Endodermal cell (in vitro differentiated cells): ENCODE results near the gene TRPV5. TPM values are rescaled to one million over a fixed set of nuclear protein-coding genes. Genes with fewer than 3 reads are reported as not detected.

Experiments used
- DNase-seq: peaks from one replicate; pipeline ENCODE4 v3.0.0-alpha.2; 2017
- H3K27ac ChIP-seq: 2 replicates; pipeline ENCODE4 v1.5.1; 2013; ENCODE audit warnings: mild to moderate bottlenecking, low read depth, low read length, moderate library complexity
- H3K27me3 ChIP-seq: 2 replicates; pipeline ENCODE4 v1.6.1; 2013; ENCODE audit warnings: mild to moderate bottlenecking, low read length, moderate library complexity; ENCODE audit not compliant: insufficient read depth, control insufficient read depth, poor library complexity, severe bottlenecking
- H3K36me3 ChIP-seq: 2 replicates; pipeline ENCODE4 v1.7.0; 2013; ENCODE audit warnings: mild to moderate bottlenecking, low read length, moderate library complexity; ENCODE audit not compliant: control insufficient read depth, insufficient read depth
- H3K4me1 ChIP-seq: one replicate; pipeline ENCODE4 v1.7.0; 2013; ENCODE audit warnings: low read length; ENCODE audit not compliant: control insufficient read depth, insufficient read depth
- H3K4me3 ChIP-seq: 2 replicates; pipeline ENCODE4 v1.5.1; 2013; ENCODE audit warnings: mild to moderate bottlenecking, low read length, moderate library complexity
- H3K9ac ChIP-seq: 2 replicates; pipeline ENCODE4 v1.6.1; 2013; ENCODE audit warnings: mild to moderate bottlenecking, low read length, moderate library complexity; ENCODE audit not compliant: poor library complexity, severe bottlenecking; ENCODE audit errors: extremely low read depth
- H3K9me3 ChIP-seq: 2 replicates; pipeline ENCODE4 v1.6.1; 2013; ENCODE audit warnings: mild to moderate bottlenecking, low read length, moderate library complexity; ENCODE audit not compliant: control insufficient read depth
- H3K27ac Mint-ChIP-seq: 2 replicates; pipeline ENCODE4 v1.8.0; 2020; ENCODE audit warnings: mixed read lengths
- H3K27me3 Mint-ChIP-seq: 2 replicates; pipeline ENCODE4 v1.8.0; 2021; ENCODE audit warnings: mild to moderate bottlenecking, mixed read lengths; ENCODE audit not compliant: insufficient read depth
- H3K36me3 Mint-ChIP-seq: 2 replicates; pipeline ENCODE4 v1.8.0; 2020; ENCODE audit warnings: low read depth, mixed read lengths
- H3K4me1 Mint-ChIP-seq: 2 replicates; pipeline ENCODE4 v1.8.0; 2020; ENCODE audit warnings: mixed read lengths
- H3K4me3 Mint-ChIP-seq: 2 replicates; pipeline ENCODE4 v1.8.0; 2020; ENCODE audit warnings: mild to moderate bottlenecking, moderate library complexity, mixed read lengths
- H3K9me3 Mint-ChIP-seq: 2 replicates; pipeline ENCODE4 v1.8.0; 2020; ENCODE audit warnings: mild to moderate bottlenecking, mixed read lengths
- CTCF ChIP-seq: fragments of 200-600 bp; sonication (generic); conservative IDR thresholded peaks from 2 replicates; pipeline ENCODE4 v1.5.0; 2021; ENCODE audit warnings: antibody characterized with exemption, mild to moderate bottlenecking
- WGBS, 2 experiments: methylation state at CpG; one replicate each; pipeline versions ENCODE4 v1.1.5 to v1.1.7; 2013; ENCODE audit warnings: missing lambda C conversion rate in 2 of 2, mixed read lengths in 1 of 2; ENCODE audit not compliant: insufficient coverage in 1 of 2, insufficient read length in 1 of 2; 5-methylcytosine and 5-hydroxymethylcytosine counted together
- total RNA-seq, 2 donors: library from RNA; stranded (reverse); fragmentation: NEBNext Ultra II Directional in 1 of 2; extraction: Animal tissue kit (Norgen Biotek cat#: 25700) in 1 of 2; gene quantifications; 2 replicates in 1 of 2; 3 replicates in 1 of 2; pipeline ENCODE4 v1.2.1, GENCODE V29; 2021

TRPV5 gene
- total RNA-seq, 2 donors from 2014 or later: 0.15 to 0.22 TPM

- Mint-ChIP-seq H3K36me3 (peaks cover 54% of the 10 kb centered on the region), H3K9me3 (no peaks in the 10 kb centered on the region), H3K4me1 (peaks cover under 1% of the 10 kb centered on the region), H3K27ac (no peak overlapping the region), H3K4me3 (no peak overlapping the region), H3K27me3 (peaks cover 9% of the 10 kb centered on the region)
- peaks cover 15% of the 10 kb centered on the region for H3K36me3 ChIP-seq
- H3K4me1 ChIP-seq: no peaks in the 10 kb centered on the region
- no peaks in the 10 kb centered on the region for H3K27me3 ChIP-seq
- WGBS, 2 experiments: 92 to 95% methylated on average over 16 to 23 of the region's 23 CpGs
- H3K4me3 ChIP-seq: no peak overlapping the region
- TF ChIP-seq CTCF: no peak
- H3K27ac ChIP-seq: no peak overlapping the region
- H3K9ac ChIP-seq: no peak overlapping the region
- no peaks in the 10 kb centered on the region for H3K9me3 ChIP-seq
- no peak for DNase-seq
Observed at GRCh38 chr7:142871260-142872105, 62.1 kb downstream of the TRPV5 start.

DNA sequence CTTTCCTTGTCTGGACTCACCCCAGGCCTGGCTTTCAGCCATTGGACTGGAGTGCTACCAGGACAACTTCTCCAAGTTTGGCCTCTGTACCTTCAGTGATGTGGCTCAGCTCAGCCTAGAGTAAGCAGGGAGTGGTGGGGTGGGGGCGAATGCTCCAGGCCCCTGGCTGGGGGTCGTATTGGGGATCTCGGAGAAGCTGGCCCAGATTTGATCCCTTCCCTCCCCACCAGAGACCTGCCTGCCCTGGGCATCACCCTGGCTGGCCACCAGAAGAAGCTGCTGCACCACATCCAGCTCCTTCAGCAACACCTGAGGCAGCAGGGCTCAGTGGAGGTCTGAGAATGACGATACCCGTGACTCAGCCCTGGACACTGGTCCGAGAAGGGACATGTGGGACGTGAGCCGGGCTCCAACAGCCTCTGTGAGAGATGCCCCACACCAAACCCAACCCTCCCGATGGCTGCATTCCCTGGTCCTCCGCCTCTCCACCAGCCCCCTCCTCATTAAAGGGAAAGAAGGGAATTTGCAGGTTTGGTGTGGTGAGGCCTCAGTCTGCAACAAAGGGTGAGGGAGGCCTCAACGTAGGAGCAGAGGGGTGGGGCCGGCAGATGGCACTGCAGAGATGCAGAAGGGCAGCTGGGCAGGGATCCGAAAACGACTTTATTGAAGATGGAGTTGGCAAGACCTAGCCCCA, 62.8 kb downstream of the TRPV5 start:
- H3K36me3 Mint-ChIP-seq: peaks cover 55% of the 10 kb centered on the region
- no peak for TF ChIP-seq CTCF
- H3K36me3 ChIP-seq: peaks cover 15% of the 10 kb centered on the region
- 87 to 94% methylated on average over 3 to 13 of the region's 14 CpGs for WGBS, 2 experiments
- H3K9ac ChIP-seq: no peak overlapping the region
- peaks cover 4% of the 10 kb centered on the region for H3K4me1 Mint-ChIP-seq
- peak; percentile 42 for DNase-seq
- H3K9me3 Mint-ChIP-seq: no peaks in the 10 kb centered on the region
- H3K27ac Mint-ChIP-seq: no peak overlapping the region
- H3K9me3 ChIP-seq: no peaks in the 10 kb centered on the region
- H3K4me3 ChIP-seq: no peak overlapping the region
- no peak overlapping the region for H3K4me3 Mint-ChIP-seq
- H3K4me1 ChIP-seq: no peaks in the 10 kb centered on the region
- H3K27me3 Mint-ChIP-seq: peaks cover 7% of the 10 kb centered on the region
- no peaks in the 10 kb centered on the region for H3K27me3 ChIP-seq
- no peak overlapping the region for H3K27ac ChIP-seq

GRCh38 chr7:142870147-142870559, 63.4 kb downstream of the TRPV5 start:
- Histone ChIP-seq H3K27ac (no peak overlapping the region), H3K4me1 (no peaks in the 10 kb centered on the region), H3K4me3 (no peak overlapping the region), H3K27me3 (no peaks in the 10 kb centered on the region), H3K36me3 (peaks cover 15% of the 10 kb centered on the region), H3K9ac (no peak overlapping the region), H3K9me3 (no peaks in the 10 kb centered on the region)
- peaks cover 4% of the 10 kb centered on the region for H3K4me1 Mint-ChIP-seq
- 42 to 79% methylated on average over 2 to 8 of the region's 8 CpGs for WGBS, 2 experiments
- TF ChIP-seq CTCF: no peak
- H3K36me3 Mint-ChIP-seq: peaks cover 53% of the 10 kb centered on the region
- peaks cover 4% of the 10 kb centered on the region for H3K27me3 Mint-ChIP-seq
- no peak overlapping the region for H3K4me3 Mint-ChIP-seq
- H3K9me3 Mint-ChIP-seq: no peaks in the 10 kb centered on the region
- peak; percentile 30 for DNase-seq
- H3K27ac Mint-ChIP-seq: no peak overlapping the region
